Endothelial cell of umbilical vein (primary cell): ENCODE data around the gene PAN3. TPM values are rescaled to one million over a fixed set of nuclear protein-coding genes. Genes with fewer than 3 reads are reported as not detected.

Experiments used
- BruUV-seq: library from RNA; stranded (reverse); fragments of 400-500 nt; replicated peaks from 2 replicates; lab custom pipeline; 2021; lab: Mats Ljungman, UMichigan
- CTCF ChIA-PET: fragments of 300-600, 350-600 bp; sonication (Branson Sonifier 250); formaldehyde crosslinking; loops from one replicate; lab custom pipeline; 2021; ENCODE audit warnings: antibody characterized with exemption, inconsistent platforms; lab: Charles Lee
- POLR2A ChIA-PET: fragments of 300-600, 350-600 bp; sonication (Branson Sonifier 250); formaldehyde crosslinking; loops from one replicate; lab custom pipeline; 2021; ENCODE audit warnings: antibody characterized with exemption, inconsistent platforms; lab: Charles Lee
- DNase-seq: peaks from one replicate; pipeline ENCODE4 v3.0.0-alpha.2; 2011; ENCODE audit warnings: low read depth, low spot score
- FAIRE-seq: peaks from 2 replicates; lab custom pipeline; 2011; peaks lifted over from hg19 to GRCh38; lab: Jason Lieb, UNC
- H2AFZ ChIP-seq: 2 replicates; pipeline ENCODE4 v1.6.0; 2012; ENCODE audit warnings: low read depth, low read length, control low read depth, inconsistent platforms
- H3K27ac ChIP-seq: 2 replicates; pipeline ENCODE4 v1.5.1; 2011; ENCODE audit warnings: low read depth, mild to moderate bottlenecking, control low read depth, low read length, moderate library complexity; ENCODE audit not compliant: insufficient read depth
- H3K27me3 ChIP-seq, 2 experiments: 2 replicates each; pipeline versions ENCODE4 v1.6.0 to v1.6.1; 2011; ENCODE audit warnings: low read length in 2 of 2, mixed read lengths in 1 of 2; ENCODE audit not compliant: control insufficient read depth in 2 of 2, insufficient read depth in 2 of 2
- H3K36me3 ChIP-seq, 2 experiments: 2 replicates in 1 of 2; 3 replicates in 1 of 2; pipeline ENCODE4 v1.5.1; 2011; ENCODE audit warnings: low read length in 2 of 2, mild to moderate bottlenecking in 1 of 2, moderate library complexity in 1 of 2; ENCODE audit not compliant: control insufficient read depth in 2 of 2, insufficient read depth in 2 of 2; ENCODE audit errors: extremely low read depth in 1 of 2
- H3K4me1 ChIP-seq: 3 replicates; pipeline ENCODE4 v1.5.1; 2011; ENCODE audit warnings: mild to moderate bottlenecking, low read length; ENCODE audit not compliant: control insufficient read depth, insufficient read depth; ENCODE audit errors: extremely low read depth
- H3K4me2 ChIP-seq: 2 replicates; pipeline ENCODE4 v1.6.1; 2011; ENCODE audit warnings: low read length, control low read depth, mixed read lengths; ENCODE audit not compliant: insufficient read depth
- H3K4me3 ChIP-seq, 3 experiments: fragments of 200-600 bp in 1 of 3; sonication (generic), shearing (Covaris generic) in 1 of 3; replicated peaks in 1 of 3; 2 replicates each; pipeline ENCODE4 v1.5.1; 2011 to 2016; ENCODE audit warnings: control low read depth in 3 of 3, low read length in 3 of 3, mild to moderate bottlenecking in 2 of 3, inconsistent platforms in 1 of 3, low read depth in 1 of 3, moderate library complexity in 1 of 3; ENCODE audit not compliant: insufficient read depth in 1 of 3
- H3K79me2 ChIP-seq: 2 replicates; pipeline ENCODE4 v1.6.0; 2012; ENCODE audit warnings: low read length, inconsistent platforms; ENCODE audit not compliant: control insufficient read depth, insufficient read depth
- H3K9ac ChIP-seq: replicated peaks from 2 replicates; pipeline ENCODE3; 2011; ENCODE audit warnings: low read length, control low read depth; ENCODE audit not compliant: insufficient read depth; ENCODE audit errors: extremely low read depth
- H3K9me1 ChIP-seq: replicated peaks from 3 replicates; pipeline ENCODE4 v1.6.0; 2011; ENCODE audit warnings: mild to moderate bottlenecking, low read length; ENCODE audit not compliant: control insufficient read depth, insufficient read depth; ENCODE audit errors: extremely low read depth
- H3K9me3 ChIP-seq: replicated peaks from 2 replicates; pipeline ENCODE4 v1.5.1; 2012; ENCODE audit warnings: low read length, inconsistent platforms; ENCODE audit not compliant: control insufficient read depth, insufficient read depth
- H4K20me1 ChIP-seq: replicated peaks from 2 replicates; pipeline ENCODE3; 2011; ENCODE audit warnings: mild to moderate bottlenecking, low read length; ENCODE audit not compliant: control insufficient read depth, insufficient read depth; ENCODE audit errors: extremely low read depth
- CTCF ChIP-seq, 2 donors: IDR thresholded peaks; 1 replicate in 1 of 2; 2 replicates in 1 of 2; pipeline ENCODE4 v1.5.1; 2011; ENCODE audit warnings: low read length in 2 of 2, mild to moderate bottlenecking in 2 of 2, moderate library complexity in 2 of 2, control low read depth in 1 of 2, inconsistent platforms in 1 of 2, low read depth in 1 of 2; ENCODE audit not compliant: insufficient read depth in 1 of 2; ENCODE audit errors: extremely low read depth in 1 of 2
- EZH2 ChIP-seq: IDR thresholded peaks from 2 replicates; pipeline ENCODE4 v1.6.1; 2012; ENCODE audit warnings: borderline replicate concordance, low read depth, mild to moderate bottlenecking, moderate library complexity, low read length, inconsistent platforms; ENCODE audit not compliant: severe bottlenecking
- FOS ChIP-seq: IDR thresholded peaks from 2 replicates; pipeline ENCODE4 v1.6.1; 2011; ENCODE audit warnings: mild to moderate bottlenecking, low read length, moderate library complexity, borderline replicate concordance; ENCODE audit not compliant: insufficient read depth
- GATA2 ChIP-seq: IDR thresholded peaks from 2 replicates; pipeline ENCODE4 v1.7.0; 2011; ENCODE audit warnings: low read depth, mild to moderate bottlenecking, moderate library complexity, mixed read lengths, low read length; ENCODE audit not compliant: insufficient read length, insufficient read depth
- JUN ChIP-seq: IDR thresholded peaks from 2 replicates; pipeline ENCODE4 v1.6.1; 2011; ENCODE audit warnings: borderline replicate concordance, low read depth; ENCODE audit not compliant: insufficient read length, insufficient read depth
- MAX ChIP-seq: IDR thresholded peaks from 2 replicates; pipeline ENCODE4 v1.6.1; 2011; ENCODE audit not compliant: insufficient read depth, insufficient read length
- MYC ChIP-seq: IDR thresholded peaks from one replicate; pipeline ENCODE4 v1.6.1; 2011; ENCODE audit warnings: mild to moderate bottlenecking, low read depth, low read length
- POLR2A ChIP-seq: IDR thresholded peaks from 2 replicates; pipeline ENCODE4 v1.6.1; 2012; ENCODE audit warnings: low read depth, mild to moderate bottlenecking, control low read depth, low read length
- POLR2AphosphoS5 ChIP-seq: IDR thresholded peaks from 2 replicates; pipeline ENCODE4 v1.6.1; 2012; ENCODE audit warnings: low read depth, mild to moderate bottlenecking, control low read depth, low read length, moderate library complexity; ENCODE audit not compliant: insufficient read depth
- dilution Hi-C: fragments of 300-500 bp; cut with MboI; formaldehyde crosslinking; loops from one replicate; pipeline ENCODE4 v1.15.0; 2019; ENCODE audit warnings: low sequenced_read_pairs; ENCODE audit not compliant: extremely low pct_ligation_motif_present
- intact Hi-C: fragments of 100-400 bp; cut with micrococcal nuclease; formaldehyde crosslinking; loops from one replicate; pipeline ENCODE4 v1.10.0; 2022
- polyA plus RNA-seq, 4 experiments: library from polyadenylated mRNA; depleted of rRNA in 3 of 4; stranded (reverse) in 3 of 4; unstranded in 1 of 4; fragments of >200 nt; gene quantifications; 2 replicates each; pipeline versions ENCODE4 v1.2.1 to v1.2.3, GENCODE V29; 2011 to 2012; ENCODE audit warnings: missing spikeins in 1 of 4
- total RNA-seq: library from RNA; stranded (reverse); gene quantifications from 2 replicates; pipeline ENCODE4 v1.2.3, GENCODE V29; 2021

The PAN3 gene
- total and polyA plus RNA-seq, 2 donors (not counting 3 experiments of a cell fraction or from before 2014, with no cell fraction given): 8.5 to 31.9 TPM

DNA sequence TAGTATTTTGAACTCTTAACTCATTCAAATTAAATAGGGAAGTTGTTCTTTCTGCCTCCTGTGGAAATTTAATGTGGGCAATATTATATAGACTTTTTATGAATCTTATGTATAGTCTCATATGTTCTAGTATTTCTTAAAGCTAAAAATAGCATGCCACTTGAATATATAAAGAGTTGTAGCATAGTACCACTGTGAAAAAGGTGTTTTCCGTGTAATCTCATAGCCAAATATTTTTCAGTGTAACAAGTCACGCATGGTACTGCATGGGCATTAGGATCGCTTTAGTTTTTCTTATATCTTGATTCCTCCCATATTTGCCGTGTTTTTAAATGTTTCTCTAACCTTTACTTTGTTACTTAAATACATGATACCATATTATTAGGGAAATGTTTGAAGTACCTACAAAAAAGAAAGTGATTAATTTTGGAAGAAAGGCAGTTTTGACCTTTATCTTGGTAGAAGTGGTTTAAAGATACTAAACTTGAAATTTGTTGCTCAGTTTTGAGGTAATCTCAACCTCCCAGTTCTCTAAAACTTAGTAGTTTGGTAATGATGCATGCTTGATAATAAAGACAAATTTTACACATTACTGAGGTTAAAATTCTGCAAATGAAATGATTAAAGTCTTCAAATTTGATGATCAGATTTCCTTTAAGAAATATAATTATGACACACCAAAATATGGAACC, 81.2 kb downstream of the PAN3 start:
- Histone ChIP-seq H3K27ac (no peak overlapping the region), H4K20me1 (no peaks in the 10 kb centered on the region), H3K27me3 (no peaks in the 10 kb centered on the region), H3K9me1 (no peaks in the 10 kb centered on the region), H3K79me2 (no peaks in the 10 kb centered on the region), H3K4me1 (no peaks in the 10 kb centered on the region), H3K9me3 (no peaks in the 10 kb centered on the region), H3K4me3 (no peak overlapping the region), H2AFZ (no peak overlapping the region), H3K36me3 (no peaks in the 10 kb centered on the region), H3K9ac (no peak overlapping the region), H3K4me2 (no peak overlapping the region)
- intact Hi-C loops: no loop called here
- POLR2A ChIA-PET: no interaction called here
- no peak for TF ChIP-seq MAX
- no peak for TF ChIP-seq POLR2A
- TF ChIP-seq MYC: no peak
- TF ChIP-seq POLR2AphosphoS5: no peak
- no peak for TF ChIP-seq JUN
- TF ChIP-seq CTCF (IDR thresholded peaks at IDR 0.05; ENCODE audit: extremely low read depth in 1 of 2, insufficient read depth in 1 of 2, low read depth in 1 of 2, low read length in 2 of 2): no peak
- TF ChIP-seq EZH2: no peak
- TF ChIP-seq FOS: no peak
- no peak for TF ChIP-seq GATA2
- dilution Hi-C loops: no loop called here
- no peak for FAIRE-seq
- CTCF ChIA-PET: no interaction called here
- DNase-seq: no peak
- no TSS peak for BruUV-seq
